Measurements from ENCODE around the gene VAV3.
"Not testable (repeated sequence)": the region's sequence is repeated elsewhere in the genome, so short reads cannot be mapped to it uniquely, and the experiment has no call there.

Gene VAV3

DNA sequence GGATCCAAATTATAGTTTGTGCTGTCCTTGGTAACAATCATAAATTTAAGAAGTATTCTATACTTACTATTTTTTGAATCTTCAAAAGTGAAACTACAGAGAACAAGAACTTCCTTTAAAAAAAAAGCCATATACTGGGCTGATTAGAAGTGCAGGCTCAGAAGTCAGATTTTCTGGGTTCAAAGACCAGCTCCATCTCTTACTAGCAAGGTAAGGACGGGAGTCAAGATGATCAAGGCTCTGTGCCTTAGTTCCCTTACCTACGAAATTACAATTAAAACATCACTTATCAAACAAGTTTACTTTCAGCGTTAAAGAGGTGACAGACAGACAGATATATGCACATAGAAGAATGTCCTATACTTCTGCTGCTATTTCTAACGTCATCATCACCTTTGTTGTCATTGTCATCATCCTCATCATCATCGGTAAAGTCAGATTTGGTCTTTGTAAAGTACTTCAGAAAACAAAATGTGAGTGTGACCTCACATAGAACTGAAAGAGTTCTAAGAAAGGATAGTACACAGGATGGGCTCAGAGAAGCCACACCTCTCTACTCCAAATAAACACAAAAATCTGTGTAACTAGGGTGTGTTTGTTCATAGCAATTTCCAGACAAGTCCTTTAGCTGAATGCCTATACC lies 178.7 kb downstream of the VAV3 start:
- DNase-seq: no peak

DNA sequence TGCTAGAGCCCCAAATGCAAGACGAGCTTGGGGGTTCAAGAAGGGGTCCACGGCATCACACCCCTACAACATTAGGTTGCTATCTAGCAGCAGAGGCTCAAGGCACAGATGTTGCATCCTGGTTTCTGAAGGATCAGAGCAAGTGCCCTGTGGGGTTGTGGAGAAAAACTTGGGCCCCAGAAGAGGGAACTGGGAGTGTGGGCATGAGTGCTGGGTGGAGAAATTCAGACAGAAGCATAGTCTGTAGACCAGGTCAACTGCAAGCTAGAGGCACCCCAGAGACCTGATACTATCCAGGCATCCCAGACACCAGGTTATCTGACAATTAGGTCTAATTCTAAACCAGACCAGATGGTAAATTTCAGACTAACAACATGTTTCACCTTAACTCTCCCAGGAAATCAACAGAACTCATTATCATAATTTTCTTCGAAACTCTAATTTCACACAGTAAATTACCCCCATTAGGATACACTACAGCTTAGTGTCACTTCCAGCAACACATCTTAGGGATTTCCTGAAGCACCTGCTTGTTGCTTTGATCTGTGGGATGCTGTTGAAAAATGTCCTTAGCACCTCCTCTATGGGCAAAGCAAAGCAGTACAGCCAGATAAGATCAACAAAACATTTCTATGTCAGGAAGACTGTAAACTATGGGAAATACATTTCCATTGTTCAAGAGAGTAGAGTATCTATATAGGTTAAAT lies 179.3 kb downstream of the VAV3 start:
- no peak for DNase-seq

DNA sequence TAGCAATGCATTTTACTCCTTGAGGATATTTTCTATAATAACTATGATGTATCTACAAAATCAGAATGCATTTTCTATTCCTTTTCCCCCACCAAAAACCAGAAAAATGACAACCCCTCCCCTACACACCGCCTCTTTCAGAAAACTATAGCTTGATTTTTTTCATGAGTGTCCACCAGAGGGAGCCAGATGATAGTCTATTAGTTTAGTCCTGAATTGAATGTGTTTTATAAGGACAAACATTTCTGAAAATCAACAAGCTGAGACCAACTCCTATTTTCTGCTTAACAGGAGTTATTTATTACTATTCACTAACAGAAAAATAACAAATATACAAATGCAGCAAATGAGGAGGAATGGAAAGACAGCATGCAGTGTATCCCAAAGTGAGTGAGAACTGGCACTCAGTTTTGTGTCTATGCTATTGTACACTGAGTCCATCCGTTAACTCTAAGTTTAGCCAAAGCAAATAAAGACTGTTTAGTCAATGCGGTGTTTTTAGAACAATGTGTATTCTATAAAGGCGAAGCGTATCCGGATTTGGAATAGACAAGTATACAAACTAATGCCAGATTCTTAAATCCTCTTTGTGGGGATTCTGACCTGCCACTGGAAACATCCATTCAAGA lies 182.6 kb downstream of the VAV3 start:
- no peak for DNase-seq

DNA sequence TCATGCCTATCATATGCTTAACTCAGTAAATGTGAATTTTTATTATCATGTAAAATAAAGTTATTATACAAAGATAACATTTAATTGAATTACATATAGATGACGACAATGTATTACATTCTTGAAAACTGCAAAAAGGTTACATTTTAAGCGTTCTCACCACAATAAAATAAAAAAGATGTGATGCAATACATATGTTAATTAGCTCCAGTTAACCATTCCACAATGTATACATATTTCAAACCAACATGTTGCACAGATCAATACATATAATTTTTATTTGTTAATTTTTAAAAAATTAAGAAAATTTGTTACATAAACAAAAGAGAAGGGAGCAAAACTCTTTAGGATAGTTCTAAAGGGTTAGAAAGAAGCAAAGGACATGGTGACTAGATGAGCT lies 183.7 kb downstream of the VAV3 start:
- no peak for DNase-seq

DNA sequence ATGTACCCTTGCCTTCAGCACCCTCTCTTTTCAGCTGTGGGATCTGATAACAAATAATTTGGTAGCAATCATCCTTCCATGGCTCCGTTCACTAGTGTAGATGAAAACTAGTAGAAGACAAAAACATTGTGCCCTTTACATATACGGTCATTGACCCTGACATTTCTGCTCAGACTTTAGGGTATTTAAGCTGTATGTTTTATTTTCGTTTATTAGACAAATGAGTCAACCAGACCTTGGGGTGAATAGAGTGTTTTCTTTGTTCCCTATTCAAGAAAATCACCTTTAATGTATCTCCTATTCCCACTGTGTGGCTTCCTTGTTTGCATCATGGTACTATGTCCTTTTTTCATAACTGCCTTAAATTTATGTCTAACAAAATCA lies 187.3 kb downstream of the VAV3 start:
- DNase-seq: no peak

DNA sequence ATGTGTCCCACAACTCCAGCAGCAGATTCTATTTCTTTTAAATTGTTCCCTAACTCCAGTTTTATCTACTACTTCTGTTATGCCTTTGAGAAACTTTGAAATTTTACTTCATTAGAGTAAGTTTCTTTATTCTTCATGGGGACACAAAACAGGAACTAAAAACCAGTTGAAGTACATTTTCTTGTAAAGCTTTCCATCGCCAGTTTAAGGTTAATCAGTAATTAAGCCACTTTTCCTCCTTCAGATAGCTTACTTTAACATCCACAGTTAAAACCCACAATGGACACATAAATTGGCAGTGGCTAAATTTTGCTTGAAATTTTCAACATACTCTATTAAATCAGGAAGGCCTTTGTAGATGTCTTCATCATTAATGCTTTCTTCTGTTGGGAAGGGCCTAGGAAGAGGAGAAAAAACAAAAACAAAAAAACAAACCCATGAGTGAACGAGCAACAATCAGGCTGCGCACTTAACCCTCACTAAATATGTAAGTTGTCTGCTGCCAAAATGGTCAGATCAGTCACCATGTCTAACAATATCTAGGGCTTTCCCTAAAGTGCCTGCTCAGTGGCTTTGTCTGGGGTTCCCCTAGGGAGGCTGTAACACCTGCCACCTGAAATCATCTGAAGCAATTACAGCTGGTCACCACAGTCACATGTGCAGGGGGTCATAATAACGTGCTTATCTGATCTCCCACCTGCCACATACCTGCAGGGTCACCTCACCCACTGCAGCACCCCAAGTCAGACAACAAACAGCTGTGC lies 187.9 kb downstream of the VAV3 start:
- DNase-seq: no peak

DNA sequence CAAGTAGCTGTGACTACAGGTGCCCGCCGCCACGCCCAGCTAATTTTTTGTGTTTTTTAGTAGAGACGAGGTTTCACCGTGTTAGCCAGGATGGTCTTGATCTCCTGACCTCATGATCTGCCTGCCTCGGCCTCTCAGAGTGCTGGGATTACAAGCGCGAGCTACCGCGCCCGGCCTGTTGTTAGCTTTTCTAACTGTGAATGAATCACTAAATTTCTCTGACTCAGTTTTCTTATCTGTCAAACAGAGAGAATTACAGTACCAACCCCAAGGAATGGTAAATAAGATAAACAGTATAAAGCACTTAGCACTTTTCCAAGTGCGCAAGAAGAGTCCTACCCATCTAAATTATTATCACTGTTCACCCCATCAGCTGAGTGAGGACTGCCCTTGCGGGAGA lies 193.6 kb downstream of the VAV3 start:
- no peak for DNase-seq

DNA sequence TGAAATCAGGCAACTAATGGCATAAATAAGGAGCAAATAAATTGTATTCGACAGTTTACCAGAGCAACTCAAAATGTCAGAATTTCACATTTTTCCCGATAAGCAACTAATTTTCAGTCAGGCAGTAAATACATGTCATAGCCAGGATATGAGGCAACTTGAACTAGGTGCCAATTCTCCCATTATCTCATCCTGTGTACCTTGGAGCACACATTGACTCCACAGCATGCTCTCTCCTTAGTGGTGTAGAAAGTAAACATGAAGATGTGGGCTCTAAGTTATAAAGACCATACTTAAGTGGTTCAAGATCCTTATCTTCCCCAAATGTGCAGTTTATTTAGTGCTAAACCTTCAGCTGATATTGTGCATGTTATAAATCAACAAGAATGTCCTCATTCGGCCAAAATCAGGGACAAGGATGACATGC lies 197.8 kb downstream of the VAV3 start:
- DNase-seq: no peak

DNA sequence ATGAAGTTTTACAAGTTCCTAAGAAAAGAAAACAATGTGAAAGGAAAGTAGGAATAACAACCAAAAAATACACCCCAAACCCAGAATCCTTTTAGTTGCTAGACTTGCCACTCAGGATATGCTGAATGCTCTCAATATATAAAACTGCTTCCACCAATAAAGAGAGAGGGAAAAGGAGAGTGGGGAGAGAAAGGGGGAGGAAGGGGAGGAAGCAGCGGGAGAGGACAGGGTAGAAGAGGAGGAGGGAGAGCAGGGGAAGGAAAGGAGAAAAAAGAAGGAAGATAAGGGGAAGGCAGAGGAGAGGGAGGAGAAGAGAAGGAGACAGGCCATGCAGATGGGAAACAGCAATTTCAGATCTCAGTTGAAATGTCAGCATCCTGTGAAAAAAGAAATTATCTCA lies 198.4 kb downstream of the VAV3 start:
- DNase-seq: no peak

DNA sequence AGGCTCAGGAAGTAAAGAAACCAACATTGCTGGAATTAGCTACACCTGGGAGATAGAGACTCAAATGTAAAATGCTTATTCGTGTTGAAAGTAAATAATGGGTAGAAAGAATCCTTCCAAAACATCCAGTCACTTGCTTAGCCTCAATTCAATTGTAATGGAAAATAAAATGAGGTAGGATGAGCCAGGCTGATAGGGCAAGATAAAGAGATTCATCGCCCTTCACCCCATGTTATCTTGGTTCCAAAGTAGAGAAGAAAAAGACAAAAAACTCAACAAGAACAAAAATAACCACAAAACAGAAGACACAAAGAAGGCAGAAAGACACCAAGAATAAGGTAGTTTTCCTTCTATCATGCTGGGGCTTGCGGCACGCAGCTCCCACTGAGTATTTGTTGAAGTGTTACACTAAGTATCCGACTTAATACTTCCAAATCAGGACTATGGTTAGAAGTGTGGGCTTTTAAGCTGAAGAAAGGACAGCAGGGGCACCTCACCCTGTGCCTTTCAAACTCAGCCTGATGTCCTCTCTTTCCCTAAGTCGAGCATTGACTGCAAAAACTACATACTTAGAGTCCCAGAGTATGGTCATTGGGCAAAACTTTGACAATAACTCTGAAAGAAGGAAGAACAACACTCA lies 202.1 kb downstream of the VAV3 start:
- DNase-seq: no peak

DNA sequence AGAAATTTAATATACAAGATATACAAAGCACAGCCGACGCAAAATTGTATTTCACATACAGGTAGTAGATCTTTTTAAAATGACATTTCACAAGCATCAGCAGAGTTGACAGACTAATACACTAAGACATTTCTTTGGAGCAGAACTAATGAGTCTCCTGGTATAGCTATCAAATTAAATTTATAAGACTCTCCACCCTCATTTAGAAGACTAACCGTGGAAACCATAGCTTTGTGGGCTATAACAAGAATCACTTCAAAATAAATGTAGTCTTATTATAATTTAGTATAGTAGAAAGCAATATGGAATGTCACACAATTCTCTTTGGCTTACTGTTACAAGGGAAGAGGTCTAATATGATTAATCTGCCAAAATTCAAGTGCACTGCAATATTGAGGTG lies 204.9 kb downstream of the VAV3 start:
- no peak for DNase-seq

DNA sequence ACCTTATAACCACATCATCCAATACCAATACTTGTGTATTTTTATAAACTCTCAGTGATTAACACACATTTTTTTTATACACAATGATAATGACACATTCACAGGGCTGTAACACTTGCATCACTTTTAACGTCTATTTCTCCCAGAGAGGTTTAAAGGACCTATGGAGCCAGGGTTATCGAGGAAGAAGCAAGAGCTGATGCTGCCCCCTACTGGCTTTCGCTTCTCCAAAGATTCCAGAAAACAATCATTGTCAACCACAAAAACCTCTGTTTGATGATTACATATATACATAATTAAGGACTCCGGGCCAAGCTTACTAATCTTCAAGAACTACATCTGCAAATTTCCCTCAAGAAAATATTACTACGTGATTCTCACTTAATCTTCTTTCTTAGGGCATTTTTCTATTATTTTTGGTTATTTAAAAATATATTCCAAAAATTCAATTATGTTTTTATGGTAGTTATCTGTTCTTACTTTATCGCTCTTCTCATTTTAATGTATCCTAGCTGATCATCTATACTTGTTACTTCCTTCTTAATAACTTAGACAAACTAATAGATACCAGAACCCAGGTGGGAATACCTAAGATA lies 214.5 kb downstream of the VAV3 start:
- peak; percentile 19 for DNase-seq

DNA sequence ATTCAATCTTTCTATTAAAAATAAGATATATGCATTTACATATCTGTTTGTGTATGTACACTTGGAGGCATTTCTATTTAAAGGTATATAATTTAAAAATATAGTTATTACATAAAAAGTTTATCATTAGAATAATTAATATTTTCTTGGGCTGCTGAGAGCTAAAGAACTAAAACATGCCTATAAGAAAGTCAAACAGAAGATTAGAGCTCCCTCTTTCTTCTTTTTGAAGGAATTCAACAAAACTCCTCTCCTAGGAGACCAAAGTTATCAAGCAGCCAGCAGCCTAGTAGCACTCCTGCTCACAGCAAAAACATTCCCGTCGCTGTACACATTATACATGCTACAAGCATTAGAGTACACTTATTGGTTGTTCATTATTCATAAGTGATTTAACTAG lies 216.4 kb downstream of the VAV3 start:
- DNase-seq: peak; percentile 32

DNA sequence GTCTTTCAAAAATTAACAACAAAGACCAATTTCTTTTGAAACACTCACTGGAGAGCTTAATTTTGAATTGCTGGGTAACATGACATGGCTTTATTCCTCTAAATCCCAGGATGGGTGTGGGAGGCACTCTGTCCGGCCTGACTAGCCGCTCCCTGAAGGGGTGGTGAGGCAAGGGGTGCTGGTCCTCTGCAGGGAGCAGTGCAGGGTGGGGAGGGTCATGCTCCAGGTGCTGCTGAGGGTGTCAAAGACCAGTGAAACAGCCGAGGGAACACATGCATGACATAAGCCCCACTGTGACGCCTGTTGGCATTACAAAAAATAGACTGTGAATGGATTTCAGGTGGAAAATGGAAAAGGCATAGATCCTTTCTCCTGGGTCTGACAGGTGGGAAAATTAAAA lies 223.7 kb downstream of the VAV3 start:
- DNase-seq: no peak

DNA sequence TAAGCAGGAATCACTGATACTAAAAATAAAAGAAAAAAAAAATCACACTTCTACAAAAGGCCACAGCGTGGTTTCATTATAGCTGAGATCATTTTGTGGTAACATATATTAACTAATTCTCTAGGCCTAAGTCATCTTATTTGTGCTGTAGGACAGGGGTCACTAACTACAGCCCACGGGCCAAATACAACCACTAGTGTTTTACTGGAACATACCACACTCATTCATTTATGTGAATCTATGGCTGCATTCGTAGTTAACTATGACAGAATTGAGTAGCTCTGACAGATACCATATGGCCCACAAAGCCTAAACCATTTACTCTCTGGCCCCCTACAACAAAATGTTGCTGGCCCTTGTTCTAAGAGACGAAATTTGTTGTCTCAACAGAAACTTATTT lies 224.4 kb downstream of the VAV3 start:
- no peak for DNase-seq

DNA sequence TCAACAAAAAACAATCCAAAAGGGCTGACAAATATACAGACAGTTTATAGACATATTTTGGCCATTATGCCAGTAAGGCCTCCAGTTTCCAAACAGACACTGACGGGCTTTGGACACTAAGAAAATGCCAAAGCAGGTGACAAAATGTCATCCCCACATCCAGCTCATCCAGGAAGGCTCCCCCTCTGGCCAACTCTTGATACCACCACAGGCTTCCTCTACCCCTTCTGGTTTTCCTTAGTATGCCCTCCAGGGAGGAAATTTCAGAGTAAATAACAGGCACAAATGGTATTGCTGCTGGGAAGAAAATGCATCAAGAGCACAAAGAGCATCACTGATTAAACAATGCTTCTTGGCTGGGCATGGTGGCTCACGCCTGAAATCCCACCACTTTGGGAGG lies 225.3 kb downstream of the VAV3 start:
- DNase-seq: no peak

DNA sequence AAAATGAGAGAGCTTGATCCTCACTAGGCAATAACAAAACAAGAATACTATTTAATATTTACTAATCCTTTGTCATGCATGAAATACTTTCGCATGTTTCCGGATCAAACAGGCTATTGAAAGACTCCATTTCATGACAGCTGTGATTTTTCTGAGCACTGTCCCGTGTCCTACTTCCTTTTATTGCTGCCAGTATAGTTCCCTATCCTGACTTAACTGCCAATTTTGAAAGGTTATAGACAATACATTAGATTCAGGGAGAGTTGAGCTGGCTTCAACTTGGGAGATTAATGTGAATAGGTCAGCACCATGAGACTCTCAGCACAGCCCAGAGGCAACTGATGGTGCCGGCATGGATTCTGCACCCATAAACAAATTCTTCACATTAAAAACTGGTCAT lies 225.8 kb downstream of the VAV3 start:
- no peak for DNase-seq

DNA sequence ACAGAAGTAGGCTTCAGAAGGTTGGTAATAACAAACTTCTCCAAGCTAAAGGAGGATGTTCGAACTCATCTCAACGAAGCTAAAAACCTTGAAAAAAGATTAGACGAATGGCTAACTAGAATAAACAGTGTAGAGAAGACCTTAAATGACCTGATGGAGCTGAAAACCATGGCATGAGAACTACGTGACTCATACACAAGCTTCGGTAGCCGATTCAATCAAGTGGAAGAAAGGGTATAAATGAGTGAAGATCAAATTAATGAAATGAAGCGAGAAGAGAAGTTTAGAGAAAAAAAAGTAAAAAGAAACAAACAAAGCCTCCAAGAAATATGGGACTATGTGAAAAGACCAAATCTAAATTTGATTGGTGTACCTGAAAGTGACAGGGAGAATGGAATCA lies 231.6 kb downstream of the VAV3 start:
- not testable (repeated sequence) for DNase-seq

DNA sequence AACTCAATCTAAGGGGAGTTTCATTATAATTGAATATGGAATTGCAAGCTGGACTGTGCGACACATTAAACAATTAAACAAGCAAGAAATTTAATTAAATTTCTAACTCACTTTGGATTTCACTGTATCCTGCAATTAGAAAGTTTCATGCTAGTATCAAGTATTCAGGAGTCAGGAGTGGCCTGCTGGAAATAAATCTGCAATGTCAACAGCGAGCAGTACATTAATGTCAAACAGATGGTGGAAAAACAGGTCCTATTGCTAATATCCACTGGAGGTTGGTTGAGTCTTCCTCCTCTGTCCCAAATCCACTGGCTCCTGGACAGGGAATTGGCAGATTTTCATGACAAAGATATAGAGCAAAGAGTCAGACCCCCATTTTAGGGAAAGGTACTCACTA lies 237.1 kb downstream of the VAV3 start:
- no peak for DNase-seq

DNA sequence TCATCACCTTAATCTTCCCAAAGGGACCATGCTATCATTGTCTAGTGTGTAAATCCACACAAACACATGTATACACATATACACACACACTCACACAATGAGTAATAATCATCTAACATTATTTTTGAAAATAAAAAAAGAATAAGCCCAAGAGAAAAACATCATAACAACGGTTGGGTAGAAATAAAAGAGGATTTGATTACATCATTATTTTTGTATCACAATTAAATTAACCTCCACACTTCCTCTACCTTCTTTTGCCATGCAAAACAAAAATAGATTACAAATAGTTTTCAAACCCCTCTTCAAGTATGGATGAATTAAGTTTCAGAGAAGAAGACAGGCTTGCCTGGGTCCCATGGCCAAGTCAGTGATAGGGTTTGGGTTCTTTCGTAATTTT lies 238.1 kb downstream of the VAV3 start:
- no peak for DNase-seq

DNA sequence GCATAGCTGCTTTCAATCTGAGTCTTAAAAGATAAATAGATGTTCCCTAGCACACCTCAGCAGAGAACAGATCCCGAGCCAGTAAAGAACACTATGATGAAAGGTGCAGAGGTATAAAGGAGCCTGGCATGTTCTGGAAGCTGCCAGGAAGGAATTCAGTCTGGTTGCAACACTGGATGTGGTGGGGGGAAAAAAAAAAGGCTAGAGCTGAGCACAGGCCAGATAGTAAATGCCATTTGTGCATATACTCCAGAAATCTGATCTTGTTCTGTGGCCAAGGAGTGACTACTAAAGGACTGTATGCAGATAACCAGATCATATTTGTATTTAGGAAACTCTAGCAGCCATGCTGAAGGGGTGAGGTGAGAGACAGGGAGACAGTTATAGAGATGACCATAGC lies 240.3 kb downstream of the VAV3 start:
- DNase-seq: no peak

DNA sequence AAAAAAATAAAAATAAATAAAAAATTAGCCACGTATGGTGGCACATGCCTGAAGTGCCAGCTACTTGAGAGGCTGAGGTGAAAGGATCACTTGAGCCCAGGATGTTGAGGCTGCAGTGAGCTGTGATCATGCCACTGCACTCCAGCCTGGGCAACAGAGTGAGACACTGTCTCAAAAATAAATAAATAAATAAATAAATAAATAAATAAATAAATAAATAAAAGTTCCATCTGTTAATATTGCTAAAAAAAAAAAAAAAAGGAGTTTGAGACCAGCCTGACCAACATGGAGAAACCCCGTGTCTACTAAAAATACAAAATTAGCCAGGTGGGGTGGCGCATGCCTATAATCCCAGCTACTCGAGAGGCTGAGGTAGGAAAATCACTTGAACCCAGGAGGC lies 244.8 kb downstream of the VAV3 start:
- not testable (repeated sequence) for DNase-seq

DNA sequence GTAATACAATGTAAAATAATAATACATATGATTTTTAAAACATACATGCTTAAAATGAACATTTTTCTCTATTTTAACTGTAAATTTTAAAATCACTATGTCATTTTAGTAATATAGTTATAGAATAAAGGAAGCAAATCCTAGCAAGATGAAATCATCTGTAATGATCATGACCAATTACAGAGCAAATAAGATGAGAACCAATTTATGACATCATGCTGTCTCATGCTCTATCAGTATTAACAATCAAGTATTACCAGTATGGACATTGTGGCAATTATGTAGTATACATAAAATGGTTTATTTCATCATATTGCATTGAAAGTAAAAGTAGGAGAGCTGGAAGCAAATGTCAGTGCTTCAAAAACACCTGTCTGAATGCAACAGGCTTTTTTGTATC lies 255.0 kb downstream of the VAV3 start:
- DNase-seq: no peak
